Activated T-helper 9 cell treated with anti-CD3 and anti-CD28 coated beads, Interleukin-2, amount 50 U/mL, for 16 hours (primary cell): ENCODE measurements around the gene TMEM259.

Experiments
- DNase-seq: peaks from one replicate; pipeline ENCODE4 v3.0.0-alpha.2; 2020; ENCODE audit warnings: low read depth

The TMEM259 gene

GRCh38 chr19:986083-986482 is 34.8 kb downstream of the TMEM259 start:
- DNase-seq: no peak

- peak; percentile 88 for DNase-seq
Measured at GRCh38 chr19:984165-984967, 36.6 kb downstream of the TMEM259 start, which contains the start of gene WDR18. Gene WDR18, plus strand, starts transcription at chr19:984345. Its CDS starts 9 bp downstream, at chr19:984354.

DNA sequence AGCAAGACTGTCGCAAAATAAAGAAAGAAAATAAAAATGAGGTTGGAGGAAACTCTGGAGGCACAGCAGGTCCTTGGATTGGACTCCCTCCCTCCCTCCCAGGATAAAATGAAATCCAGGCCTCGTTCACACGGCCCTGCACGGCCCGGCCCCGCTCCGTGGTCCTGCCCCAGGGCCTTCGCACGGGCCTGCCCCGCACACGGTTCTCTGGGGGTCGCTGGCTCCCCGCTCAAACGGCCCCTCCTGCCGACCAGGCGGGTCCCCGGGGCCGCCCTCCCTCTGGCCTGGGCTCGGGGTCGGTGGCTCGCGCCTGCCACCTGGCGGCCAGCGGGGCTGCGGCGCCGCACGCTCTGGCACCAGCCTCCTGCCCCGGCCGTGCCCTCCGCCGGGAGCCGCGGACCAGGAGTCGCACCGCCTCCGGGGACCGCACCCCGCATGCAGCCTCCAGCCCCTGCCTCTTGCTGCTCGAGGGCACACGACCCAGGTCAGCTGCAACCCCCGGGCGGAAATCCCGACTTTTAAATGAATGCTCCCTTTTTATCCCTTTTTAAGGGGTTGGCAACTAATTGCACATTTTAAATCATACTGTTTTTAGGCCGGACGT is 38.3 kb downstream of the TMEM259 start:
- peak; percentile 69 for DNase-seq

- DNase-seq: no peak
Measured at GRCh38 chr19:980133-980998, 40.6 kb downstream of the TMEM259 start.

GRCh38 chr19:979318-979741 is 41.6 kb downstream of the TMEM259 start:
- no peak for DNase-seq

DNA sequence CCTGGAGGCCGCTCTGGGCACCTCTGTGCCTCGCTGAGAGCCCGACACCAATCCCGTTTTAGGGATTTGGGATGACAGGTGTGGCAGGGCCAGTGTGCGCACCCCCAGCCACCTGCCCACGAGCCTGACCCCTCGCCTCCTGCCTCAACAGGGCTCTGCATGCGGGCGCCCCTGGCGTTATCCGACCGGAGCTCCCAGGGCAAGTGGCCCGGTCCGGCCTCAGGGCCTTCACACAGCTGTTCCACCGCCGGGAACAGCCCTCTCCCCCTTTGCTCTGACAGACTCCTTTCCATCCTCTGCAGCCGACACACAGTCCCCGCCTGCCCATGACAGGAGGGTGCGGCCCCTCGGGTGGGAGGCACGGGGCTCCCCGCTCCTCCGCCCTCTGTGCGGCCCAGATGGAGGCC is 43.9 kb downstream of the TMEM259 start:
- DNase-seq: no peak

DNA sequence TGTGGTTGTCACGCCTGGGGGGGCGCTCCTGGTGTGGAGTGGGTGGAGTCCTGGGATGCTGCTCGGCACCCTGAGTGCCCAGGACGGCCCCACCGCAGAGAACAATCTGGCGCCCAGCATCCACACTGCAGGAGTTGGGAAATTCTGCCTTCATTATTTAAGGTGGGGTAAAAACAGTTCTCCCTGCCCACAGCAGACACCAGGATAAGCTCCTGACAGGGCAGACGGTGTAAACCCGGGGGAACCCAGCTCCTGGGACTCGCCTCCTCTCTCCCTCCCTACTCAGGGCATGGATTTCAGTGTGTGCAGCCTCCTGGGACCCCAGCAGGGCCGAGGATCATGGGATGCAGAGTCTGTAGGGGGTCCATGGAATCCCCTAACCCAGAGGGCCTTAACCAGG is 44.4 kb downstream of the TMEM259 start:
- DNase-seq: no peak

- no peak for DNase-seq
Measured at GRCh38 chr19:974564-975257, 46.2 kb downstream of the TMEM259 start.

- no peak for DNase-seq
Measured at GRCh38 chr19:973726-974563, 47.0 kb downstream of the TMEM259 start.

DNA sequence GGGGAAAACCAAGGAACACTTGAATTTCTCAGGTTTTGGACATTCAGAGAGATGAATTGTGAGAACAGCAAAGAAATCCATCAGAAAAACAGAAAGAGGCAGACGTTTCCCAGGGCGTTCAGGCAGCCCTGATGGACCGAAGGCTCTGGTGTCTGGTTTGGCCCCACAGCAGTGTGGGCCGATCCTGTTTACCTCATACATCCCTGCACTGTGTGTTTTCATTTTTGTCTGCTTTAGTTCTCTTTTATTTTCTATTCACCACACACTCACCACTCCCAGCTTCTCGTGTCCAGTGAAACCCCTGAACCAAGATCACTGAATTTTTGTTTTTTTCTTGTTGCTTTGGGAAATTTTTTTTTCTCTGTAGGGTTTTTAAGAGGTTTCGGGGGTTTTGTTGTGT is 48.6 kb downstream of the TMEM259 start:
- no peak for DNase-seq

DNA sequence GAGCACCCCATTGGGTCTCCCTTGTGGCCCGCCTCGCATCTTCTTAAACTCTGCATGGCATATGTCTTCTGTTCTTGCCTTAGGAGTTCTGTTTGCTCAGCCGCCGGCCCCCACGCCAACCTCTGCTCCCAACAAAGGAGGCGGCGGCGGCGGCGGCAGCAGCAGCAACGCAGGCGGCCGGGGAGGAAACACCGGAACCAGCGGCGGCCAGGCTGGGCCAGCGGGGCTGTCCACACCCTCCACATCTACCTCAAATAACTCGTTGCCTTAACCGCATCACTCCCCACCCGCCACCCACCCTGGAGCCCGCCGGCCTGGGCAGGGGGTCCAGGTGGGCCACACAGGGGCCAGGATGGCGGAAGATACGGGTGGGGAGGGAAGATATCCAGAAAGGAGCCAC is 49.1 kb downstream of the TMEM259 start:
- no peak for DNase-seq

DNA sequence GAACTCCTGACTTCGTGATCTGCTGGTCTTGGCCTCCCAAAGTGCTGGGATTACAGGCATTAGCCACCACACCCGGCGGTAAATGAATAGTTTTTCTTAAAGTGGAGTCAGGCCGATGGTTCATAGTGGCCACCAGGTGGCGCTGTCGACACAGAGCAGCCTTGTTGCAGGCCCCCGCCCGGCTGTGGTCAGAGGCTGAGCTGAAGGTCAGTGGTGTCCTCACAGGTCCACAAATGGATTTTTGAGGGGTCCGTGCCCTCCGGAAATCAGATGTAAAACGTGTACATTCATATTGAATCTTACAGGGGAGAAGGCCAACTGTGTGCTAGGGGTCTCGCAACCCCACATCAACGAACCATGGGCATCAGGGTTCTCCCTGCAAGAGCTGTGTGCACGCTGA is 50.2 kb downstream of the TMEM259 start:
- DNase-seq: no peak

GRCh38 chr19:966485-967088 is 54.3 kb downstream of the TMEM259 start:
- DNase-seq: no peak

GRCh38 chr19:964761-965694 is 55.9 kb downstream of the TMEM259 start:
- DNase-seq: no peak

- DNase-seq: no peak
Measured at GRCh38 chr19:964116-964520, 56.8 kb downstream of the TMEM259 start.

DNA sequence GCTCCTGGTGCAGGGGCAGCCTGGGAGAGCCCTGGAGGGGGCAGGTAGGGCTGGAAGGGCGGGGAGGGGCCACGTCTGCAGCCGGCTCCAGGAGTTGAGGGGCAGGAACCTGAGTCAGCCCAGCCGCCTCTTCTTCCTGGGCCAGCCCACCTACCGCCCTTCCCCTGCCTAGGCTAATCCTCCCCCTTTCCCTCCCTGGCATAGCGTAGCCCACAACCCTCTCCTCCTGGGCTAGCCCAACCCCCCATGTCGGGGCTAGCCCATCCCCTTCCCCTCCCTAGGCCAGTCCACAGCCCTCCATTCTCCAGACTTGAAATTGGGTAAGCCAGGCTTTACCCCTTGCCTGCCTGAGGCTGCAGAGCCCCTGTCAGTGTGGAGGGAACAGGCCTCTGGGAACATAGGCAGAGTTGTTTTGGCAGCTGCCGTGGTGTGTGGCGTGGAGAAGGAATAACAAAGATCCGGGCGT is 57.4 kb downstream of the TMEM259 start:
- no peak for DNase-seq

- no peak for DNase-seq
Measured at GRCh38 chr19:962683-963400, 58.1 kb downstream of the TMEM259 start.

DNA sequence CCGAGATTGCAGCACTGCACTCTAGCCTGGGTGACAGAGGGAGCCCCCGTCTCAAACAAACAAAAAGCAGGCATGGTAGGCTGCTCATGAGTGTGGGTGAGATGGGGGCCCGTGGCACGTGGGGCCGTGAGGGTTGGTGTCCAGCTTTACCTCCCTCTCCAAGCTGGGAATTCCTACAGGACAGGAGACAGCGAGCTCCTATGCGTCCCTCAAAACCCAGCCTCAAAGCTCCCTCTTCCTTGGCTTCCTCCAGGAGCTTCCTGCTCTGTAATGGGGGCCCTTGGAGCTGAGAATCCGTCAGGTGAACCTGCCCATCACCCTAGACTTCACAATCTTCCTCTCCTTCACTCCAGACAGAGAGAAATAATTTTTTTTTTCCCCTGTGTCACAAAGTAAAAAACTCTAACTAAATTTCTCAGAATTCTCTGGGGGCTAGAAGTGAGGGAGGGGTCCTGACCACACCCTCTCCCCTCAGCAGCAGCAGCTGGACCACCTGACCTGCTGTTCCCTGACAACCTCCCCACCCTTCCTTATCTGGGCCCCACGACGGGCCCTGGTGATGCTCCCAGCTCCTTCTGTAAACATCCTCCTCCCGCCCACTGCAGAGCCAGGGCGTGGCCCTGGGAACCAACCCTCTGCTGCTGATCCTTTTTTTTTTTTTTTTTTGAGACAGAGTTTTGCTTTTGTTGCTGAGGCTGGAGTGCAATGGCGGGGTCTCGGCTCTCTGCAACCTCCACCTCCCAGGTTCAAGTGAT is 58.9 kb downstream of the TMEM259 start:
- DNase-seq: no peak
